HEK293 (cell line): ENCODE measurements around the gene WDR55.

Experiments used
- CTCF ChIP-seq: fragments of 450-650 bp; formaldehyde crosslinking; IDR thresholded peaks from 2 replicates; pipeline ENCODE4 v1.5.1; 2016; ENCODE audit warnings: missing biosample characterization, missing genetic modification characterization
- RBAK ChIP-seq: fragments of 450-650 bp; formaldehyde crosslinking; IDR thresholded peaks from 2 replicates; pipeline ENCODE4 v1.5.1; 2016; ENCODE audit warnings: missing biosample characterization, missing genetic modification characterization
- REST ChIP-seq: fragments of 450-650 bp; formaldehyde crosslinking; IDR thresholded peaks from 2 replicates; pipeline ENCODE4 v1.5.1; 2016; ENCODE audit warnings: missing biosample characterization, missing genetic modification characterization
- SP3 ChIP-seq: fragments of 450-650 bp; formaldehyde crosslinking; IDR thresholded peaks from 2 replicates; pipeline ENCODE4 v1.5.1; 2016; ENCODE audit warnings: missing biosample characterization, missing genetic modification characterization
- TCF7L2 ChIP-seq: IDR thresholded peaks from 2 replicates; pipeline ENCODE4 v1.6.1; 2011; ENCODE audit warnings: low read depth, mild to moderate bottlenecking, inconsistent platforms, low read length, moderate library complexity, borderline replicate concordance
- YY1 ChIP-seq: fragments of 450-650 bp; formaldehyde crosslinking; IDR thresholded peaks from 2 replicates; pipeline ENCODE4 v1.5.1; 2018; ENCODE audit warnings: missing biosample characterization, missing genetic modification characterization
- ZNF558 ChIP-seq: fragments of 450-650 bp; formaldehyde crosslinking; IDR thresholded peaks from 2 replicates; pipeline ENCODE4 v1.5.1; 2016; ENCODE audit warnings: missing biosample characterization, missing genetic modification characterization
- ZNF639 ChIP-seq: fragments of 450-650 bp; formaldehyde crosslinking; IDR thresholded peaks from 2 replicates; pipeline ENCODE4 v1.5.1; 2016; ENCODE audit warnings: missing biosample characterization, missing genetic modification characterization
- ZSCAN4 ChIP-seq: fragments of 450-650 bp; formaldehyde crosslinking; IDR thresholded peaks from 2 replicates; pipeline ENCODE4 v1.5.1; 2017; ENCODE audit warnings: missing biosample characterization, missing genetic modification characterization
- TF ChIP-seq, protein P1 (sequence below): fragments of 450-650 bp; formaldehyde crosslinking; IDR thresholded peaks from 2 replicates; pipeline ENCODE4 v1.5.1; 2016; ENCODE audit warnings: missing biosample characterization, missing genetic modification characterization

- TF ChIP-seq CTCF (tag by site-specific recombination) (peak; percentile 69), RBAK (no peak), REST (no peak; the same call in 1 of the 2 replicates), ZSCAN4 (tag by site-specific recombination) (0 out of 2 replicates have a peak, but pooled peaks have one; percentile 7), SP3 (tag by site-specific recombination) (peak; percentile 83), YY1 (tag by site-specific recombination) (0 out of 2 replicates have a peak, but pooled peaks have one; percentile 39), TCF7L2 (no peak), ZNF639 (tag by site-specific recombination) (no peak), ZNF558 (tag by site-specific recombination) (no peak)
- TF ChIP-seq, protein P1, sequence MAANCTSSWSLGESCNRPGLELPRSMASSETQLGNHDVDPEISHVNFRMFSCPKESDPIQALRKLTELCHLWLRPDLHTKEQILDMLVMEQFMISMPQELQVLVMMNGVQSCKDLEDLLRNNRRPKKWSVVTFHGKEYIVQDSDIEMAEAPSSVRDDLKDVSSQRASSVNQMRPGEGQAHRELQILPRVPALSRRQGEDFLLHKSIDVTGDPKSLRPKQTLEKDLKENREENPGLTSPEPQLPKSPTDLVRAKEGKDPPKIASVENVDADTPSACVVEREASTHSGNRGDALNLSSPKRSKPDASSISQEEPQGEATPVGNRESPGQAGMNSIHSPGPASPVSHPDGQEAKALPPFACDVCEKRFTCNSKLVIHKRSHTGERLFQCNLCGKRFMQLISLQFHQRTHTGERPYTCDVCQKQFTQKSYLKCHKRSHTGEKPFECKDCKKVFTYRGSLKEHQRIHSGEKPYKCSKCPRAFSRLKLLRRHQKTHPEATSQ (tag by site-specific recombination), result no peak
Measured at GRCh38 chr5:140639148-140639981, 25.3 kb upstream of the WDR55 start, which contains the start of gene TMCO6.
